Measurements from ENCODE around the gene POR.
"Not testable (repeated sequence)": the region's sequence is repeated elsewhere in the genome, so short reads cannot be mapped to it uniquely, and the experiment has no call there.

The POR gene

GRCh38 chr7:76003351-76003750 lies 88.4 kb downstream of the POR start:
- no peak overlapping the region for H2AFZ ChIP-seq
- H3K4me3 ChIP-seq (ENCODE audit: low read depth, low read length), result no peak overlapping the region
- no peak overlapping the region for H3K9ac ChIP-seq
- no peak overlapping the region for H3K4me2 ChIP-seq (ENCODE audit: low read length)
- H3K27ac ChIP-seq, result no peak overlapping the region
- H3K36me3 ChIP-seq (ENCODE audit: control insufficient read depth, insufficient read depth, low read length), result no peaks in the 10 kb centered on the region
- TF ChIP-seq, protein P1, sequence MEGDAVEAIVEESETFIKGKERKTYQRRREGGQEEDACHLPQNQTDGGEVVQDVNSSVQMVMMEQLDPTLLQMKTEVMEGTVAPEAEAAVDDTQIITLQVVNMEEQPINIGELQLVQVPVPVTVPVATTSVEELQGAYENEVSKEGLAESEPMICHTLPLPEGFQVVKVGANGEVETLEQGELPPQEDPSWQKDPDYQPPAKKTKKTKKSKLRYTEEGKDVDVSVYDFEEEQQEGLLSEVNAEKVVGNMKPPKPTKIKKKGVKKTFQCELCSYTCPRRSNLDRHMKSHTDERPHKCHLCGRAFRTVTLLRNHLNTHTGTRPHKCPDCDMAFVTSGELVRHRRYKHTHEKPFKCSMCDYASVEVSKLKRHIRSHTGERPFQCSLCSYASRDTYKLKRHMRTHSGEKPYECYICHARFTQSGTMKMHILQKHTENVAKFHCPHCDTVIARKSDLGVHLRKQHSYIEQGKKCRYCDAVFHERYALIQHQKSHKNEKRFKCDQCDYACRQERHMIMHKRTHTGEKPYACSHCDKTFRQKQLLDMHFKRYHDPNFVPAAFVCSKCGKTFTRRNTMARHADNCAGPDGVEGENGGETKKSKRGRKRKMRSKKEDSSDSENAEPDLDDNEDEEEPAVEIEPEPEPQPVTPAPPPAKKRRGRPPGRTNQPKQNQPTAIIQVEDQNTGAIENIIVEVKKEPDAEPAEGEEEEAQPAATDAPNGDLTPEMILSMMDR (IDR thresholded peaks at IDR 0.05), result no peak
- H3K27me3 ChIP-seq (ENCODE audit: control insufficient read depth, insufficient read depth, low read length), result no peaks in the 10 kb centered on the region
- H3K4me1 ChIP-seq, result peaks cover 3% of the 10 kb centered on the region
- H3K79me2 ChIP-seq, result peaks cover 7% of the 10 kb centered on the region
- H3K9me3 ChIP-seq (ENCODE audit: control insufficient read depth, low read length), result no peaks in the 10 kb centered on the region

- H3K9me3 ChIP-seq (ENCODE audit: control insufficient read depth, low read length); H3K36me3 ChIP-seq (ENCODE audit: control insufficient read depth, insufficient read depth, low read length); H3K9ac ChIP-seq; H3K79me2 ChIP-seq; H2AFZ ChIP-seq; H3K27me3 ChIP-seq (ENCODE audit: control insufficient read depth, insufficient read depth, low read length); H3K27ac ChIP-seq; H3K4me2 ChIP-seq (ENCODE audit: low read length); H3K4me3 ChIP-seq (ENCODE audit: low read depth, low read length); H3K4me1 ChIP-seq: not testable (repeated sequence)
These were observed 90.0 kb downstream of the POR start for GRCh38 chr7:76005004-76005403.

DNA sequence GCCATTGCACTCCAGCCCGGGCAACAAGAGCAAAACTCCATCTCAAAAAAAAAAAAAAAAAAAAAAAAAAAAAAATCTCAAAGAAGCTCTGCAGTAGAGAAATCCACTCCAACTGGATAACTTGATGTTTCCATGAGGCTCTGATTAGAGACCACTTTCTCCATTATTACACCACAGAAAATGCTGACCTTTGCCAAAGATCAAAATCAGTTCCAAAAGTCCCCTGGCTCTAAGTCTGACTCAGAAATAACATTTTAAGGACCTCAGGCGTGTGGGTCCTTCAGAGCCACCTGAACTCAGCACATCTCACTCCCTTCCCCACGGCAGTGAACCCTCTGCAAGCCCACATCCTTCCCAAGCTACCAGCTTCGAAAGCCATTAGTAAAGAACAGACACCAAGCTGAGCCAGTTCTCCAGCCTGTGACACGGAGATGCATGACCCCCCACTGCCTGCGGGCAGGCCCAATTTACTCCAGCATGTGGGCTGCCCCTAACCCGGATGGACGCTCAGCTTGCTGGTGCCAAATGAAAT lies 93.3 kb downstream of the POR start:
- H3K36me3 ChIP-seq (ENCODE audit: control insufficient read depth, insufficient read depth, low read length), result no peaks in the 10 kb centered on the region
- no peaks in the 10 kb centered on the region for H3K9me3 ChIP-seq (ENCODE audit: control insufficient read depth, low read length)
- TF ChIP-seq, protein P1 (IDR thresholded peaks at IDR 0.05), result no peak
- H3K4me2 ChIP-seq (ENCODE audit: low read length), result no peak overlapping the region
- H3K79me2 ChIP-seq, result peaks cover 7% of the 10 kb centered on the region
- no peak overlapping the region for H3K4me3 ChIP-seq (ENCODE audit: low read depth, low read length)
- H3K27me3 ChIP-seq (ENCODE audit: control insufficient read depth, insufficient read depth, low read length), result no peaks in the 10 kb centered on the region
- H3K27ac ChIP-seq, result no peak overlapping the region
- no peak overlapping the region for H3K9ac ChIP-seq
- H3K4me1 ChIP-seq, result peaks cover 16% of the 10 kb centered on the region
- H2AFZ ChIP-seq, result no peak overlapping the region

DNA sequence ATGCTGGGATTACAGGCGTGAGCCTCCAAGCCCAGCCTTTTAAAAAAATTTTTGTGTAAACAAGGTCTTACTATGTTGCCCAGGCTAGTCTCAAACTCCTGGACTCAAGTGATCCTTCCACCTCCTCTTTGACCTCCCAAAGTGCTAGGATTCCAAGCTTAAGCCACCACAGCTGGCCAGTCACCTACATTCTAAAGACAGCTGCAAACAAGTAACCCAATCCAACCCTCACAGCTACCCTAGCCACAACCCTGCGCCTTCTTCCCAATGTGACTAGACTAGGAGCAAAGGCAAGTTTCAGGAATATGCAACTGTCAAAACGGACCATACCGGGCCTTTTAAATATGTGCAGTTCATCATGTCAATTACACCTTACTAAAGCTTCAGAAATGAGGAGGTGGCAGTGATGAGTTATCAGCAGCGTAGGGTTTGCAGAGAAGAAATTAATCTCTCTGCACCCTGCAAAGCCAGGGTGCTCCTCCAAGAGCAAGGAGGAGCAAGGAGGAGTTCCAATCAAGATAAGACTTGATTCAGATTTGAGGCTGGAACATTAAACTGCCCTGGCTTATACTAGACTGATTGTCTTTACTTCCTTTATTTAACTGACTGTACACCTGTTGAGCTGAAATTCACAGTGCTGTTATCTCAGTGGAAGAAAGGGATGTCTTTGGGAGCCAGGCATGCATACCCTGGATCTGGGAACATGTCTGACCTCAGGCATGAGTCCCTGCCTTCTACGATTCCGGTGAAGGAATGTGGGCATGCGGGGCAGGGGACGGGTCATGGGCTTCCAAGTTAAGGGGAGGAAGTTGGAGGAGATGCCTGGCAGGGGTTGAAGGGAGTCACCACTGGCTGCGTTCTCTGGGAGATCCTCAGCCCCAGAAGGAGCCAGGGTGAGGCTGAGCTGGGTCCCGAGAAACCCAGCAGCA lies 95.0 kb downstream of the POR start:
- no peaks in the 10 kb centered on the region for H3K9me3 ChIP-seq (ENCODE audit: control insufficient read depth, low read length)
- no peaks in the 10 kb centered on the region for H3K27me3 ChIP-seq (ENCODE audit: control insufficient read depth, insufficient read depth, low read length)
- no peak overlapping the region for H2AFZ ChIP-seq
- TF ChIP-seq, protein P1 (IDR thresholded peaks at IDR 0.05), result no peak
- H3K4me2 ChIP-seq (ENCODE audit: low read length), result no peak overlapping the region
- H3K4me1 ChIP-seq, result peaks cover 16% of the 10 kb centered on the region
- no peak overlapping the region for H3K4me3 ChIP-seq (ENCODE audit: low read depth, low read length)
- H3K79me2 ChIP-seq, result peaks cover 7% of the 10 kb centered on the region
- peak overlapping the region; percentile 22 for H3K27ac ChIP-seq
- no peaks in the 10 kb centered on the region for H3K36me3 ChIP-seq (ENCODE audit: control insufficient read depth, insufficient read depth, low read length)
- H3K9ac ChIP-seq, result no peak overlapping the region

- peak overlapping the region; percentile 17 for H3K27ac ChIP-seq
- H3K9ac ChIP-seq, result no peak overlapping the region
These were observed 96.5 kb downstream of the POR start for GRCh38 chr7:76011442-76011861.

More at GRCh38 chr7:76011442-76011861, 96.5 kb downstream of the POR start:
- Histone ChIP-seq H3K4me1 (peaks cover 16% of the 10 kb centered on the region), H3K4me2 (ENCODE audit: low read length) (peak overlapping the region; percentile 15), H3K4me3 (ENCODE audit: low read depth, low read length) (no peak overlapping the region), H3K79me2 (peaks cover 5% of the 10 kb centered on the region), H2AFZ (no peak overlapping the region), H3K36me3 (ENCODE audit: control insufficient read depth, insufficient read depth, low read length) (no peaks in the 10 kb centered on the region), H3K9me3 (ENCODE audit: control insufficient read depth, low read length) (no peaks in the 10 kb centered on the region), H3K27me3 (ENCODE audit: control insufficient read depth, insufficient read depth, low read length) (no peaks in the 10 kb centered on the region)
- TF ChIP-seq, protein P1 (IDR thresholded peaks at IDR 0.05), result no peak

Data from parathyroid adenoma (tissue), 2 donors.